Measurements from ENCODE around the gene PDZD2.

Gene PDZD2

DNA sequence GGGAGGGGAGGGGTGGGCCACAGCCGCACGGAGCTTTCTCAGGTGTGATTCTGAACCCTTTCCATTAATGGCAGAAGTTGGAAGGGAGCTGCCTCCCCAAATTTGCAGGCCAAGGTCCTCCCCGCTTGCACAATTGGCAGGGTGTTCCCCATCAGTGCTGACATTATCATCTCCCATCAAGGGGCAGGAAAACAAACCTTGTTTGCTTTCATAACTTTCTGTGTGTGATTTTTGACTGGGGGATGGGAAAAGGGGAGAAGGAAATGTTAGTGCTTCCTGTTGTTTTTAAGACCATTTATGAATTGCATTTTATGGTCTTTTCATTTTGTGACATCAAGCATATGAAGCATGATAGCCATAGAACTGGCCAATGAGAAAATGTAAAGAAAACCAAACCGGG, 292.9 kb downstream of the PDZD2 start:
- DNase-seq (ENCODE audit: low read depth in 2 of 2) = no peak

DNA sequence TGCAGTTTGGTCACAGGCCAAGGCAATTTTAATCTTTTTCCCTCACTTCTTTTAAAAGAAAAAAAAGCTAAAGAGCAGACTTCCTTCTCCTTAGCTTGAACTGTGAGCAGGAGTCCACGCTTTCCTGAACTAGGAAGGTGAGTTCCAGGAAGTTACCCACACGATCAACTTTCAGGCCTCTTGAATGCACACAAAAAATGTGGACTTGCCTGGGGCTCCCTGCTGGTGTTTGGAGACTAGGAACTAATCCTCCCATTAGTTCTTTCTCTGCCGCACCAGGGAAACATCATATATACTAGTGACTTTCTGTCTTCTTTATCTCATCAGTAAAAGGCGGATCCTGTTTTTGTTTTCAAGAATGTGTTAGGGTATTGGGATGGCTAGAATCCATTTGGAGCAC, 295.2 kb downstream of the PDZD2 start:
- no peak for DNase-seq (ENCODE audit: low read depth in 2 of 2)

DNA sequence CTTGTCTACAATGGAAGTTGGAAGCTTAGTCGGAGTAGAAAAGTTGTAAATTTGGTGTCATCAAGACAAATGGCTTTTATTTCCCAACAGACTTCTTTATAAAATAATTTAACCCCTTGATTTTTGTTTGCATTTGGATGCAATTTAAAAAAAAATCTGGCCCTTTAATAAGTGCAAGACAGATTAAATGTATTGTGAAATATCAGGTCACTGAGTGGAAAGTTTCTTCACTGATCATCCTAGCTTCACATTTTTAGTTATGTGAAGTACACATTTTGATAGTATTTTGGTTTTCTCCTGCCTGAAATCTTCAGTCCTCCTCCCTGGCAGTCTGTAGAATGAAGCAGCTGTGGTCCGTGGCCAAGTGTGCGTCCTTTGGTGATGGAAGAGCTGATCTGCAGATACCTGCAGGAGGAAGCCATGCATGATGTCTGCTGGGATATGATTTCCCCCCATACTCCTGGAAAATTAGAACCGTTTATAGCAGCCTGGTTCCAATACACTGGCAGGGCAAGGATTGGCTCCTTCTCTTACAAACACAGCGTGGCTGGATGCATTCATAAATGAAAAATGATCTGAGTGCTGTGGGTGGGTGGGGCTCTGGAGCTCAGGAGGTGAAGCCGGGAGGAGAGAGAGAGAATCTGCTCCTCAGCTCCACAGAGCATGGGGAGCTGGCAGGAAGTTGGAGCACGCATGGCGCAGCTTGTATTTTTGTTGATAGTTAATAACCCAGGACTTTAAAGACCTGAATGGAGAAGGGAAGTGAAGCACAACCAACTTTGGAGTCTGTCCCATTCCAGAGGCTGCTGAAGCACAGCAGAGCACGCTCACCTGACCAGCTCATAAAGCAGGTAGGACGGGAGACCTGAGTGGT, 296.8 kb downstream of the PDZD2 start:
- DNase-seq (ENCODE audit: low read depth in 2 of 2) = no peak

DNA sequence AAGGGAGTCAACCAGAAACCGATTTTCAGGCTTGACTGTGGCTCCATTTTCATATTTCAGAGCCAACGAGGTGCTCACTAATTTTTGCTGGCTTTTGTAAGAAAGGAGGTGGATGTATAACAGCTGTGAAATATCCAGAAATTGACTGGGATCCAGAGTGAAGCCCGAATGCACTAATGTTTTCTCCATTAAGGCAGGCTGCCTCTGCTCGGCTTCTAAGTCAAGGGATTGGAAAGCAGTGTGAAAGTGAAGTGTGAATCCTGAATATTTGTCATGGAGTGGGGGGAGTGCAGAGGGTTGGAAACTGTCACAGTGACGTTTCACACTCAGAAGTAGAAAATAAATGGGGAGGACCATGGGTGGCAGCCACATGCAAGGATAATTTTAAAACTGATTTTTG, 297.8 kb downstream of the PDZD2 start:
- DNase-seq (ENCODE audit: low read depth in 2 of 2) = no peak

DNA sequence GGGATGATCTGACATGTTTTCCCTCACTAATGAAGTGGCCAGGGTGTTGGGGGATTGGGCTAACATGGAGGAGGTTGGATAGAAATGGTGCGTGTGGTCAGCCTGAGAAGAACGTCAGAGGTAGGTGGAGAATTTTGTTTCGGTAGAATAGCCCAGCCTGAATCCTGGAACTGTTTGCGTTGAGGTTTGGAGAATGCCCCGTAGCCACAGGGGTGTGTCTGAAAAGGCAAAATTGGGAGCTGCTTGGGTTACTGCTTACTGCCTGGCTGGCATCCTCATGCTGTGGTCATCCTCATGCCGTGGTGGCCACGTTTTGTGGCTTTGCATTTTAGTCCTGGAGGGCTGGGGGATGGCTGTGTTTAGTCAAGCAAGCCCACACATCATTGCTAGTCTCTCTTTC, 298.3 kb downstream of the PDZD2 start:
- no peak for DNase-seq (ENCODE audit: low read depth in 2 of 2)

DNA sequence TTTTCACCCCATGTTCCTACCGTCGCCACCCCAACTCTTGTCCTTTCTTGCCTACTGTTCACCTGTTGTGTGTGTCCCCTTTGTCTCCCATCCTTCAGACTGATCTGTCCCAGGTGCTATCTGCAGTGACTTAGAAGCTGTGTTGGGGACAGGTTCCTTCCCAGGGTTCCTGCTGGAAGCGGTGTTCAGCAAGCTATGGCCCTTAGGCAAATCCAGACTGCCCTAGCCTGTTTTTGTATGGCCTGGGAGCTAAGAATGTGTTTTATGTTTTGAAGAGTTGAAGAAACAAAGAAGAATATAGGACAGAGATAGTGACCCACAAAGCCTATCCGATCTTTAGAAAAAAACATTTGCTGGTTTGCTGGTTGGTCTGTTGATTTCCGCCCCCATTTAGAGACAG, 298.8 kb downstream of the PDZD2 start:
- no peak for DNase-seq (ENCODE audit: low read depth in 2 of 2)

DNA sequence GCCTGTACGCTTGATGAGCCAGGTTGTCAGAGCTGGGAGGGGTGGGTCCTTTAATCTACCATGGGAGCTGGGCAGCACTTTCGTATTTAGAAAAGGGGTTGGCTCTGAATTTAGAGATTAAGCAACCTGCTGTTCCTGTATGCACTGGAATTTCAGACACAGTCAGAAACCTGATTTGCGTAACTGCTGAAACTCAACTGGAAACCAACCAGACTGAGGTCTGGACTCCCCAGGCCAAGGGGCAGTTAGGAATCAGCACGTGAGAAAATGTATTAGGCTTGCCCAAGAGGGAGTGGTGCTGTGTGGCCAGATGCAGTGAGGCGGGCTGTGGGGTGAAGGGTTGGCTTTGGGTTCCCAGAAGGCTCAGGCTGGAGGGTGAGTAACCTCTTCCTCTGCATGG, 300.2 kb downstream of the PDZD2 start:
- no peak for DNase-seq (ENCODE audit: low read depth in 2 of 2)

DNA sequence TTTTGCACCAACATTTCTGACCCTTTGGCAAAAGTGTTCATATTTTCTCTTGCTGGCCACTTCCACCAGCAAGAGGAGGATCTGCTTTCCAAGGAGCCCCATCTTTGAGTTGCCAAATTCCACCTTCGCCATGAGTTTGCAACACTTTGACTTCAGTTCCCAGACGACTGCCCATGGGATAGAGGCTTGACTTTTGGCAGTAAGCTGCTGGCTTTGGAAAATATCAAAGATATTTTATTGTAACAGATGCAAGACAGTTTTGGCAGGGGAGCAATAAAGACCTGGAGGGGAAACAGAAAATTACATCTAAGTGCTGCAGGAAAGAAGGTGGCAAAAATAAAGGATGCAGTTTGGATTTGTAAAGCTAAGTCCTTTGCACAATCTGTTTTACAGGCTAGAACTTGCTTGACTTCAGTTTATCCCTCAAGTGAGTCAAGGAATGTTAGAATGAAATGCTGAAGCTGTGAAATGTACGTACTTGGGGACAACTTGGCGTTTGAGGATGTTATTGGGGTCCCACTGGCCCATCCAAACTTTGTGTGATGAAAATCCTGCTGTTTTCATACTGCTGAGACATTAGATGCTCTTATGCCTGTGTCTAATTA, 302.3 kb downstream of the PDZD2 start:
- DNase-seq (ENCODE audit: low read depth in 2 of 2) = no peak

DNA sequence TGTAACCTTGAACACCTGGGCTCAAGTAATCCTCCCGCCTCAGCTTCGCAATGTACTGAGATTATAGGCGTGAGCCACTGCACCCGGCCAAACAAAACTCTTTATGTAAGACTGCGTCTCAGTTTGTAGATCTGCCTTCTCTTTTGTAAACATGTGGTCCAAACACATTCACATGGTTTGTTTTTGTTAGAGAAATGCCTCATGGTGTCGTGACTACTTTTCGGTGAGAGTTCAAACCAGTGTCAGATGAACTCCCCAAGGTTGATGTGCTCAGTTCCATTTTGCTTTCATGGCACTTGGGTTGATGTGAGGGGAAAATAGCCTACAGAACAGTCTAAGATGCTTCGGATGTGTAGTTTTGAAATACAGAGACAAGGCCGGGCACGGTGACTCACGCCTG, 303.6 kb downstream of the PDZD2 start:
- no peak for DNase-seq (ENCODE audit: low read depth in 2 of 2)

DNA sequence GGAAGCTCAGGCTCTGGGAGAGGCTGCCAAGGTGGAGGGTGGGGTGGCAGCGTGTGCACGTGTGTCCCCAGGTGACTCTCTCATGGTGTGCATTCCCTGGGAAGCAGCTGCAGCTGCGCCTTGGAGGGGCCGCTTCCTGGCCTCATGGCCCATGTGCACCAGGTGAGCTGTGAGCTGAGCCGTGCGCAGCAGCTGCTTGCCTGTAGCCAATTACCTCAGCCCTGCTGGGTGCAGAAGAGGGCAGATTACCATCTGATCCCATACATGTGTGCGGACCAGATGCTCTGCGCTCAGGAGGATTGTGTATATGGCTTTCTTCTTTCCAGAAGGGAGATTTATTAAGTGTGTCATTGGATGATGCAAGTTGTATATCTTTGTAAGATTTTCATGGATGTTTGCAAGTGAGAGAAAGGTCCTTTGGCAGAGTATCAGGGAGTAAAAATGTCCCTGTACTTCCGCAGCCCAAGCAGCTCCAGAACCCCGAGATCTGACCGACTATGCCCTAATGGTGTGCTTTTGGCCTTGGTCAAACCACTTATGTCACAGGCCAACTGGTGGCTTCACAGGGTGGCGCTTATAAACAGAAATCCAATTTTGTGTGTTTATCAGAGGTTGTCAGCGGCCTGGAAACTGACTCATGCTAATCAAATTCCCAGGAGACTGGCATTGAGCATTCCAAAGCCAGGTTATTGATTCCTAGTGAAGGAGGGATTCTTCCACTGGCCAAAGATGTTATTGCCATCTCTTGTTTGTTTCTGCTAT, 305.9 kb downstream of the PDZD2 start:
- DNase-seq (ENCODE audit: low read depth in 2 of 2) = no peak

DNA sequence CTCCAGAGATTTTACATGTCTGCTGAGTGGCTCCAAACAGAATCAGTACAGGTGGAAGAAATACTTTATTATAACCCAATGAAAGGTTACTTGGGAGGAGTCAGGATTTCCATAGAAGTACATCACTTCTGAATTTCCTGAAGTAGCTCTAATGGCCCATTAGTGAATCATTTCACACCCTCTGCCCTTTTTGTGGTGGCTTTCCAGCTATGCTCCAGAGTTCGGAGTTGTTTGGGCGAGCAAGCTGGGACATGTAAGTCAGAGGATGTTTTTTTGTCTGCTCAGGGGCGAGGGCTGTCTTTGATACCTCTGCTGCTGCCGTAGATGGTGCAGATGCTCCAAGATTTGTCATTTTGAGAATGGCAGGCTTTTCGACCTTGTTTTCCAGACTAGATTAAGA, 309.1 kb downstream of the PDZD2 start:
- no peak for DNase-seq (ENCODE audit: low read depth in 2 of 2)

DNA sequence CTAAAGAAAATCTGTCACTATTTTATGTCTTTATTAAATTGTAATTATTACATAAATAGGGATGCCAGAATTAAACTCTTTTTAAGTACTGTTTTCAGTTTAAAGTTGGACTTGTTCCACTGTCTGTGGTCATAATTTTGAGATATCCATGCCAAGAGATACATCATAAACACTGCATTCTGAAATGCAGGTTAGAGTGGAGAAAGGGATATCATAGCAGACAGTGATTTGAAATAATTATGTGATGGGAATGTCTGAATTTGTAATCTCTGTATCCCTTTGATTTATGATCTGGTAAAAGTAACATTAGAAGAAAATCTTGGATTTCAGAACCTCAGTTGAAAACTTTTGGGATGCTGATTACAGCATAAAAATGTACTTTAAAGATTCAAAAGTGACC, 313.1 kb downstream of the PDZD2 start:
- no peak for DNase-seq (ENCODE audit: low read depth in 2 of 2)

DNA sequence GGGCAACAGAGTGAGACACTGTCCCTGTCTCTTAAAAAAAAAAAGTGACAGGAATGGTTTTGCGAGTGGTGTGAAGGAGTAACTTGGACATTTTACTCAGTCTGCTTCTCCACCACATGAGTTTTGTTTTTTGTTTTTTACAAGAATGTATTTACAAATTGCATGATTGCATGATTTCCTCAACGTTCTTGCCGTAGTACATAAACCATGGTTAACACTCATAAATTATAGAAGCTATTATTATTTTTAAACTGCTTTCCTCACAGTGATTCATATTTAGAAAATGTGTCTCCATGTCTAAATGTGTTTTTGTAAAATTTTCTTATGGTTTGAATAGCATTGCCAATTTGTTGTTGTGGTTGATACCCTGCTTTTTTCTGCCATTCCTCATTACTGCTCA, 315.2 kb downstream of the PDZD2 start:
- no peak for DNase-seq (ENCODE audit: low read depth in 2 of 2)

DNA sequence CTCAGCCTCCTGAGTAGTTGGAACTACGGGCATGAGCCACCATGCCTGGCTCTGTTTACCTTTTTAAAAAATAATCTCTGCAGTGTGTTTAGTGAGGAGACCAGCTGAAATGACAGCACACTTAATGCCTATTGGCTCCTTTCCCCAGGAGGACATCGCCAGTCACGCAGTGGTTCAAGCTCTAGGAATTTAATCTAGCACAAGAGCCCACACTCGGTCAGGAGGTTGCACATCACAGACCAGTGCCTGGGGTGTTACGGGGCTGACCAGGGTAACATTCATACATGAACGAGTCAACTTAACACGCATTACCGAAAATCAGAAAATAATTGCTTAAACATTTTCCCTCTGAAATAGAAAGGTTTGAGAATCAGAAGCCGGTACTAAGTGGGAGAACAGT, 318.2 kb downstream of the PDZD2 start:
- DNase-seq (ENCODE audit: low read depth in 2 of 2) = no peak

DNA sequence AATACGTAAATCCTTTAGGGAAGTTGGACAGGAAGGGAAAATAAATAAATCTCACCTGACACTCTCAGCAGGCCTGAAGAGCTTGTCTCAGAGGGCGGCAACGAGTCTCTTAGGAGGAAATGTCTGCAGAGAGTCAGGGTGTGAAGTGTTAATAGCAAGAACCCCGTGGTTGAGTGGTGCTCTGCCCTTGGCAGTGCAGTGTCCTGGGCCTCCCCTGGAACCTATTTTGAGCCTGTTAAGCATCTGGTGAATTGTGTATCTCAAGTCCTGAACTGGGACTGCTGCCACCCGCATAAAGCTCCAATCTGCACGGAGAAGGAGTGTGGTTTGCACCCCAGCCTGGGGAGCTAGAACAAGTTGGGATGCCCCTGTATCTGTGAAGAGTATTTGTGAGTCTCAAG, 323.4 kb downstream of the PDZD2 start:
- DNase-seq (ENCODE audit: low read depth in 2 of 2) = no peak

DNA sequence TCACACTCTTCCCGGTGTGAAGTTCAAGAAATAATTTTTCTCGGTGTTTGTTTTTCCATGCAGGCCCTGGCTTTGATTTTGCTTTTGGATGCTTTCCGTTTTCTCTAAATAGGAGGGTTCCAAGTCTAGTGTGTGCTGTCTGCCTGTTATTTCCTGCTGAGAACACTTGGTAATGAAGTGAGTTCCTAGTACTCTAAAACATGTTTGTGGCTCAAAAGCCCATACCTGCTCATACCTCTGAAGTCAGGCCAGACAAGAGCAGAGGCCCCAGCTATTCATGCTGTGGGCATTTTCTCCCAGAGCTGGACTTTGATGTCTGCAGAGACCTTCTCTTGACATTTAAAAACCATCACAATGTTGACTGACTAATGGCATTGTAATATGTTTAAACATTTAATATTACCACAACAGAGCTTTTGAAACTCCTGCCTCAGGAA, 324.0 kb downstream of the PDZD2 start:
- no peak for DNase-seq (ENCODE audit: low read depth in 2 of 2)

DNA sequence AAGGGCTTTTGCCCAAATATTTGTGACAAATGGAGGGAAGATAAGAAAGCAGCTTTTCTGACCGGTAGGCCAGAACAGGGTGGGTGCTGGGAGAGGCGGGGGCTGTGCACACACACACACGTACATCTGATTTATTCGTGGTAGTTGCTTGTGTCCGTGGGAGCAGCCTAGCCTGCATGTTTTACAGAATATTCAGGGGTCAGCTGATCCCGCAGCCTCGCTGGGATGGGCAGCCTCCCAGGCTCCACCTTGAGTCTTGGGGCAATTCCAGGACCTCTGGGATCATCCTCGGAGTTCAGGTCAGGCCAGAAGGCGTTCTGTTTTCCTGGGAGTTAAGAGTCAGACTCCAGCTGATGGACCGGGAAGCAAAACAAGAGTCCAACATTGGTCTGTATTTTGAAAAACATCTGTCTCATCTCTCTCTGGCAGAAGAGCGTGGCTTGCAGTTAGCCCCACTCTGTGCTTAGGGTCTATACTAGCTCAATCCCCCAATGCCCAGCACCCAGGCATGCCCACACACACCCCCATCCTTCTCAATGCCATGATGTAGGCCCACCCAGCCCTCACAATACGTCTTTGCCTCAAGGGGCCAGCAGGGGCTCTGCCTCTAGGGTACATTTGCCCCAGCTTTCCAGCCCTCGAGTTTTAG, 324.6 kb downstream of the PDZD2 start:
- DNase-seq (ENCODE audit: low read depth in 2 of 2) = no peak

DNA sequence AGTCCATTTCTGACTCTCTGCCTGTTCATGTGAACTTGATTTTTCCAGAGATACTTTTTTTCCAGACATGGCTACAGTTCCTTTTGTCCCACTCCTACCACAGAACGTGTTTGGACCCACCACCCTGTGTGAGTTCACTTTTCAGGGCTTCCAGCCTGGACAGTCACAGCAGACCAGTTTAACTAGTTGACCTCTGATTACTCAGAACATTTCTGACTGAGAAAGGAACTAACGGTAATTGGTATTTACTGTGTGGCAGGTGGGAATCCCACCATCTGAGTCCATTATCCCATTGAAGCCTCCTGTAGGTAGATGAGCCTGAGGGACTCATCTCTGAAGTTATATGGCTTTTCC, 325.1 kb downstream of the PDZD2 start:
- DNase-seq (ENCODE audit: low read depth in 2 of 2) = no peak

DNA sequence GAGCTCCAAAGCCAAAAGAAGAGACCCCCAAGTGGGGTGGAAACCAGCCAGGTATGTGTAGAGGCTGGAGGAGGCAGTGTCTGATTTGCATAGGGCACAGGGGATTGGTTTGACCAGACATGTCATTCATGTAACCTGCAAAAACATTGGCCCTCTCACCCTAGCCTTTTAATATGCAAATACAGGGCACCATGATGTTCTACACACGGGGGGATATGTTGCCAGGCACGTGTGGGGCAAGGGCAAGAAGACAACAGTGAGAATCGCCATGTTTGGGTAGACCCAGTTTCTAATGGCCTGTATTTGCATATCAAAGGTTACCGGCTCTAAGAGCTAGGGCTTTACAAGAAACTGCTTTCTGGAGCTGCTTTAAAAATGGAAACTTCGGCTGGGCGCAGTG, 326.3 kb downstream of the PDZD2 start:
- no peak for DNase-seq (ENCODE audit: low read depth in 2 of 2)

DNA sequence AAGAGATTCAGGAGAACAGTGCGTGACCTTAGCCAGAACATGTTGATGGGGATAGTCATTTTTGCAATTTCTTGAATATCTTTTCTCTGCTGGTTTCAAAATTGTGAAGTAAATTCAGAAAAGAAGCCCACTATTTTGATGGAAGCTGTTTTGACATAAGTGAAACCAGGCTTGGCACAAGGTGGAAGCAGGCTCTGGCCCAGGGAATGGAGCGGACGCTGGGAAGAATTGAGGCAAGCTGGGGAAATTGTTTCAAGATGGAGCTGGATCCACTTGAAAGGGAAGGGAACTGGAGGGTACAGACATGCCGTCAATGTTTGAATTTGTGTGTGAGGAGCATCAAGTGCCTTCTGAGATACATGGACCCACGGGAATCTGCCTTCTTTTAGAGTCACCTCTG, 328.0 kb downstream of the PDZD2 start:
- DNase-seq (ENCODE audit: low read depth in 2 of 2) = no peak

DNA sequence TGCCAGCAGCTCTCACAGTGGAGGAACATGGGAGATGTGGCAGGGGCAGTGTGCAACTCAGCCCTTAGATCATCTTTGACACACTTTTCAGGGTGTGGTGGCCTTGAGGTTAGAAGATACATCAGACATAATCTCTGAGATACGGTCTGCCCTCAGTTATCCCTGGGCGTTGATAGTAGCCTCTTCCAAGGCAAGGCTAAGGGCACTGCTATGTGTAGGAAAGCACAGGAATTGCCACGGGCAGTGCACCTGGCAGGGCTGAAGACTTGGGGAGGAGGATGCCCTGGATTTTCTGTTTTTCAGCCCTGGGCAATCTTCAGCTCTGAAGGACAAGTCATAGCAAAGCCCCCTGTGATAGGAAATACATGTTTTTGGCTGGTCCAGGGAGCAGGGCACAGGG, 328.5 kb downstream of the PDZD2 start:
- no peak for DNase-seq (ENCODE audit: low read depth in 2 of 2)

DNA sequence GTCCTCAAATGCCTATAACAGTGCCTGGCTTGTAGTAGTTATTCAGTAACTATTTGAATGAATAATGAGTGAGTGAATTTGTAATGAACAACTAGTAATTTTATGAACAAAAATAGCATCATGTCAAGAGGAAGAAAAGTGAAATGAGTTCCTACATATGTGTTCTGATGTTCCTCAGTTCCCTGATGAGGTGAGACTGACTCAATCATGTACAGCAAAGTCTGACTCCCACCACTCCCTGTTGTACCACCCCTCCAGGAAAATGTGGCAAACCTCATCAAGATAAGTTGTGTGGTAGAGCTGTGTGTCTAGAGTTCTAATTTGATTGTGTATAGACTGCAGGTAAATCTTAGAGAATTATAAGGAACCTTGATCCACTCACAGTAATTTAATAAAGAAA, 333.6 kb downstream of the PDZD2 start:
- DNase-seq (ENCODE audit: low read depth in 2 of 2) = no peak

Data from stimulated activated CD4-positive, alpha-beta T cell treated with anti-CD3 and anti-CD28 coated beads, Interleukin-1b, Interleukin-23, amount 100 ng/mL, for 1 hour (primary cell).